Epithelial cell of proximal tubule (primary cell): ENCODE measurements around the gene OAS2. TPM values are rescaled to one million over a fixed set of nuclear protein-coding genes. Genes with fewer than 3 reads are reported as not detected.

Experiments
- DNase-seq: peaks from one replicate; pipeline ENCODE4 v3.0.0-alpha.2; 2011; ENCODE audit warnings: low read depth
- H3K4me3 ChIP-seq: 2 replicates; pipeline ENCODE4 v1.5.1; 2011; ENCODE audit warnings: low read depth, mild to moderate bottlenecking, low read length
- CTCF ChIP-seq: conservative IDR thresholded peaks from 2 replicates; pipeline ENCODE4 v1.5.1; 2012; ENCODE audit warnings: low read depth, mild to moderate bottlenecking, low read length
- total RNA-seq: library from RNA; depleted of rRNA; stranded (reverse); fragments of >200 nt; gene quantifications from 2 replicates; pipeline ENCODE4 v1.2.3, GENCODE V29; 2015

OAS2 gene
- total RNA-seq, 1 donor from 2014 or later, result 2.5 TPM

GRCh38 chr12:112967306-112967705, 11.0 kb upstream of the OAS2 start:
- no peak for TF ChIP-seq CTCF
- no peak for DNase-seq
- H3K4me3 ChIP-seq, result no peak overlapping the region

- DNase-seq, result no peak
- H3K4me3 ChIP-seq, result no peak overlapping the region
- no peak for TF ChIP-seq CTCF
Observed at GRCh38 chr12:112967858-112968257, 10.5 kb upstream of the OAS2 start.

GRCh38 chr12:112969547-112970306, 8.6 kb upstream of the OAS2 start:
- DNase-seq, result no peak
- H3K4me3 ChIP-seq, result no peak overlapping the region
- TF ChIP-seq CTCF, result no peak

GRCh38 chr12:112970391-112970790, 7.9 kb upstream of the OAS2 start:
- no peak for TF ChIP-seq CTCF
- no peak for DNase-seq
- H3K4me3 ChIP-seq, result no peak overlapping the region

- H3K4me3 ChIP-seq, result no peak overlapping the region
- DNase-seq, result no peak
- TF ChIP-seq CTCF, result no peak
Observed at GRCh38 chr12:112971248-112971647, 7.1 kb upstream of the OAS2 start.

GRCh38 chr12:112973011-112973735, 5.1 kb upstream of the OAS2 start:
- TF ChIP-seq CTCF, result no peak
- no peak overlapping the region for H3K4me3 ChIP-seq
- no peak for DNase-seq
